GM23338 (cell line): Measurements from ENCODE around the gene C1QL1. TPM values are rescaled to one million over a fixed set of nuclear protein-coding genes. Genes with fewer than 3 reads are reported as not detected.

Source experiments
- ATAC-seq: fragments of 200-7000 bp; cut with Tn5 transposase; 3 replicates; pipeline ENCODE4 v1.9.1; 2020
- DNase-seq: peaks from one replicate; pipeline ENCODE4 v3.0.0-alpha.2; 2015; ENCODE audit warnings: low spot score
- H2AFZ ChIP-seq: fragments of 200-600 bp; sonication (generic); 2 replicates; pipeline ENCODE4 v1.8.0; 2016; ENCODE audit warnings: antibody characterized with exemption, mild to moderate bottlenecking, moderate library complexity
- H3F3A ChIP-seq: fragments of 200-600 bp; sonication (generic); replicated peaks from 2 replicates; pipeline ENCODE4 v1.8.0; 2017; ENCODE audit warnings: antibody characterized with exemption, mixed run types, low read depth
- H3K27ac ChIP-seq: fragments of 200-600 bp; sonication (generic); 2 replicates; pipeline ENCODE4 v1.6.1; 2016; ENCODE audit warnings: low read depth
- H3K27me3 ChIP-seq: fragments of 200-600 bp; sonication (generic); 2 replicates; pipeline ENCODE4 v1.8.0; 2016; ENCODE audit warnings: mild to moderate bottlenecking, mixed run types, moderate library complexity; ENCODE audit not compliant: insufficient read depth
- H3K36me3 ChIP-seq: fragments of 200-600 bp; sonication (generic); 2 replicates; pipeline ENCODE4 v1.8.0; 2016; ENCODE audit warnings: mild to moderate bottlenecking; ENCODE audit not compliant: insufficient read depth
- H3K4me1 ChIP-seq: fragments of 200-600 bp; sonication (generic); 2 replicates; pipeline ENCODE4 v1.8.0; 2016; ENCODE audit warnings: mild to moderate bottlenecking, moderate library complexity; ENCODE audit not compliant: insufficient read depth
- H3K4me2 ChIP-seq: fragments of 200-600 bp; sonication (generic); 2 replicates; pipeline ENCODE4 v1.7.1; 2017; ENCODE audit warnings: mixed run types
- H3K4me3 ChIP-seq: fragments of 200-600 bp; sonication (generic); 2 replicates; pipeline ENCODE4 v1.6.1; 2016; ENCODE audit warnings: mixed run types
- H3K79me2 ChIP-seq: fragments of 200-600 bp; sonication (generic); replicated peaks from 2 replicates; pipeline ENCODE4 v1.8.0; 2017; ENCODE audit warnings: mild to moderate bottlenecking; ENCODE audit not compliant: insufficient read depth
- H3K9me2 ChIP-seq: fragments of 200-600 bp; sonication (generic); 2 replicates; pipeline ENCODE4 v1.8.0; 2017; ENCODE audit not compliant: insufficient read depth
- H4K20me1 ChIP-seq: fragments of 200-600 bp; sonication (generic); replicated peaks from 2 replicates; pipeline ENCODE4 v1.8.0; 2017; ENCODE audit warnings: mild to moderate bottlenecking; ENCODE audit not compliant: insufficient read depth
- H3K27ac Mint-ChIP-seq: 2 replicates; pipeline ENCODE4 v1.8.0; 2020; ENCODE audit warnings: inconsistent platforms, mild to moderate bottlenecking, moderate library complexity, mixed read lengths
- H3K27me3 Mint-ChIP-seq: 3 replicates; pipeline ENCODE4 v1.8.0; 2022; ENCODE audit warnings: low read depth, mild to moderate bottlenecking, moderate library complexity, mixed read lengths, inconsistent platforms; ENCODE audit not compliant: insufficient read depth, poor library complexity
- H3K36me3 Mint-ChIP-seq: 3 replicates; pipeline ENCODE4 v1.8.0; 2021; ENCODE audit warnings: low read depth, mild to moderate bottlenecking, inconsistent platforms, moderate library complexity, mixed read lengths
- H3K4me1 Mint-ChIP-seq: 3 replicates; pipeline ENCODE4 v1.8.0; 2020; ENCODE audit warnings: mild to moderate bottlenecking, inconsistent platforms, mixed read lengths
- H3K4me3 Mint-ChIP-seq: 3 replicates; pipeline ENCODE4 v1.8.0; 2021; ENCODE audit warnings: moderate library complexity, mild to moderate bottlenecking, inconsistent platforms, mixed read lengths
- H3K9me3 Mint-ChIP-seq: 3 replicates; pipeline ENCODE4 v1.8.0; 2020; ENCODE audit warnings: moderate library complexity, mild to moderate bottlenecking, inconsistent platforms, mixed read lengths
- CREB1 ChIP-seq: fragments of 250-450 bp; sonication (Bioruptor Pico); IDR thresholded peaks from 2 replicates; pipeline ENCODE4 v1.5.0; 2020; ENCODE audit warnings: low read depth, mild to moderate bottlenecking, moderate library complexity
- EZH2 ChIP-seq: fragments of 200-600 bp; sonication (generic); IDR thresholded peaks from one replicate; pipeline ENCODE4 v1.8.0; 2017; ENCODE audit warnings: antibody characterized with exemption, mild to moderate bottlenecking, low read depth; ENCODE audit not compliant: unreplicated experiment
- EZH2phosphoT487 ChIP-seq: fragments of 200-600 bp; sonication (generic); IDR thresholded peaks from one replicate; pipeline ENCODE4 v1.8.1; 2018; ENCODE audit warnings: antibody characterized with exemption; ENCODE audit not compliant: unreplicated experiment
- JUNB ChIP-seq: IDR thresholded peaks from one replicate; pipeline ENCODE4 v1.6.1; 2016; ENCODE audit warnings: antibody characterized with exemption; ENCODE audit not compliant: unreplicated experiment
- NANOG ChIP-seq: IDR thresholded peaks from 2 replicates; pipeline ENCODE4 v1.6.1; 2016; ENCODE audit warnings: antibody characterized with exemption, borderline replicate concordance
- POLR2AphosphoS5 ChIP-seq: IDR thresholded peaks from 2 replicates; pipeline ENCODE4 v1.6.1; 2016; ENCODE audit warnings: antibody characterized with exemption, low read depth
- STAT1 ChIP-seq: IDR thresholded peaks from one replicate; pipeline ENCODE4 v1.6.1; 2016; ENCODE audit warnings: antibody characterized with exemption; ENCODE audit not compliant: unreplicated experiment
- ZNF114 ChIP-seq: fragments of 250-450 bp; sonication (Bioruptor Pico); IDR thresholded peaks from 2 replicates; pipeline ENCODE4 v1.5.0; 2020; ENCODE audit warnings: mild to moderate bottlenecking, moderate library complexity
- ZNF331 ChIP-seq: fragments of 250-450 bp; sonication (Bioruptor Pico); IDR thresholded peaks from 2 replicates; pipeline ENCODE4 v1.5.0; 2020; ENCODE audit warnings: low read depth, mild to moderate bottlenecking, moderate library complexity
- polyA plus RNA-seq: library from polyadenylated mRNA; unstranded; fragments of >200 nt; fragmentation: Nextera tagmentation; extraction: Ambion mirVana; gene quantifications from 2 replicates; pipeline ENCODE4 v1.2.1, GENCODE V29; 2016
- total RNA-seq: library from RNA; depleted of rRNA; stranded (reverse); fragments of >200 nt; shearing (Covaris generic); gene quantifications from 2 replicates; pipeline ENCODE4 v1.2.3, GENCODE V29; 2014
- TF ChIP-seq, protein P1 (sequence below): IDR thresholded peaks from one replicate; pipeline ENCODE4 v1.6.1; 2018; ENCODE audit warnings: antibody characterized with exemption; ENCODE audit not compliant: unreplicated experiment
- TF ChIP-seq, protein P2 (sequence below): fragments of 250-450 bp; sonication (Bioruptor Pico); IDR thresholded peaks from 2 replicates; pipeline ENCODE4 v1.5.0; 2020; ENCODE audit warnings: mild to moderate bottlenecking, moderate library complexity
- TF ChIP-seq, protein P3 (sequence below): IDR thresholded peaks from 2 replicates; pipeline ENCODE4 v1.6.1; 2016; ENCODE audit warnings: antibody characterized with exemption
- TF ChIP-seq, protein P4 (sequence below), 2 experiments: fragments of 200-600 bp in 1 of 2; sonication (generic) in 1 of 2; conservative IDR thresholded peaks; 2 replicates each; pipeline versions ENCODE4 v1.5.1 to v1.6.1; 2016 to 2017; ENCODE audit warnings: antibody characterized with exemption in 2 of 2, low read depth in 2 of 2, mild to moderate bottlenecking in 2 of 2, moderate library complexity in 1 of 2

C1QL1 gene
- total and polyA plus RNA-seq, 2 experiments from 2014 or later = 4.3 to 14.4 TPM

DNA sequence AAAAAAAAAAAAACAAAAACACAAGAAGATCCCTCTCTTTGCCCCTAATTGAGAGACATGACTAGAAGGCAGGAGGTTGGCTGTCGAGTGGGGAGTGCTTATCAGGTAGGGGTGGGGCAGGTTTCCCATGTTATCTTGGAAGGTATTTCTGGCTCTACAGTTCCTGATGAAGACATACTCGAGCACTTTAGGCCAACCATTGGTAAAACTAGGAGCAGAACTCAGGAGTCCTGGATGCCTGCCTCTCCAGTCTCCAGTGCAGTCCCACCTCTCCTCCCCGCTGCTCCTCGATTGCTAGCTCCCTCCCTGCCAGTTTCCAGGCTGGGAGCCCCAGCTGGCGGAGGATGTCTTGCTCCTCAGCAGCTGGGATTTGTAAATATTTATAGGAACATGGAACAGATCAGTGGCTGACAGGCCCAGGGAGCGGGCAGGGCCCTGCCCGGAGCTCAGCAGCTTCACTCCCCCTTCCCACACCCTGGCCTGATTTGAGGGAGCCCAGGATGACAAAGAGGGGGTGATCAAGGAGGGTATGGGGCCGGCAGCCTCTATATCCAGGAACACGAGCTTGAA is 11.4 kb upstream of the C1QL1 start:
- Histone ChIP-seq H3K27ac (no peak overlapping the region), H3K27me3 (peaks cover 3% of the 10 kb centered on the region; the same call in 1 of the 2 replicates), H3K36me3 (no peaks in the 10 kb centered on the region), H3K9me2 (no peaks in the 10 kb centered on the region; the same call in 1 of the 2 replicates), H3K4me3 (no peak overlapping the region), H3F3A (no peaks in the 10 kb centered on the region), H3K4me2 (no peak overlapping the region), H3K4me1 (peaks cover 7% of the 10 kb centered on the region), H2AFZ (no peak overlapping the region), H3K79me2 (no peaks in the 10 kb centered on the region), H4K20me1 (no peaks in the 10 kb centered on the region)
- no peak for ATAC-seq
- Mint-ChIP-seq H3K36me3 (no peaks in the 10 kb centered on the region), H3K27ac (no peak overlapping the region), H3K4me3 (no peak overlapping the region), H3K27me3 (peaks cover 8% of the 10 kb centered on the region), H3K4me1 (peaks cover 26% of the 10 kb centered on the region), H3K9me3 (no peaks in the 10 kb centered on the region; the same call in 1 of the 3 replicates)
- DNase-seq = no peak
- TF ChIP-seq, protein P1, sequence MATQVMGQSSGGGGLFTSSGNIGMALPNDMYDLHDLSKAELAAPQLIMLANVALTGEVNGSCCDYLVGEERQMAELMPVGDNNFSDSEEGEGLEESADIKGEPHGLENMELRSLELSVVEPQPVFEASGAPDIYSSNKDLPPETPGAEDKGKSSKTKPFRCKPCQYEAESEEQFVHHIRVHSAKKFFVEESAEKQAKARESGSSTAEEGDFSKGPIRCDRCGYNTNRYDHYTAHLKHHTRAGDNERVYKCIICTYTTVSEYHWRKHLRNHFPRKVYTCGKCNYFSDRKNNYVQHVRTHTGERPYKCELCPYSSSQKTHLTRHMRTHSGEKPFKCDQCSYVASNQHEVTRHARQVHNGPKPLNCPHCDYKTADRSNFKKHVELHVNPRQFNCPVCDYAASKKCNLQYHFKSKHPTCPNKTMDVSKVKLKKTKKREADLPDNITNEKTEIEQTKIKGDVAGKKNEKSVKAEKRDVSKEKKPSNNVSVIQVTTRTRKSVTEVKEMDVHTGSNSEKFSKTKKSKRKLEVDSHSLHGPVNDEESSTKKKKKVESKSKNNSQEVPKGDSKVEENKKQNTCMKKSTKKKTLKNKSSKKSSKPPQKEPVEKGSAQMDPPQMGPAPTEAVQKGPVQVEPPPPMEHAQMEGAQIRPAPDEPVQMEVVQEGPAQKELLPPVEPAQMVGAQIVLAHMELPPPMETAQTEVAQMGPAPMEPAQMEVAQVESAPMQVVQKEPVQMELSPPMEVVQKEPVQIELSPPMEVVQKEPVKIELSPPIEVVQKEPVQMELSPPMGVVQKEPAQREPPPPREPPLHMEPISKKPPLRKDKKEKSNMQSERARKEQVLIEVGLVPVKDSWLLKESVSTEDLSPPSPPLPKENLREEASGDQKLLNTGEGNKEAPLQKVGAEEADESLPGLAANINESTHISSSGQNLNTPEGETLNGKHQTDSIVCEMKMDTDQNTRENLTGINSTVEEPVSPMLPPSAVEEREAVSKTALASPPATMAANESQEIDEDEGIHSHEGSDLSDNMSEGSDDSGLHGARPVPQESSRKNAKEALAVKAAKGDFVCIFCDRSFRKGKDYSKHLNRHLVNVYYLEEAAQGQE = no peak
- TF ChIP-seq ZNF331 (CRISPR knock-in tag) (no peak), EZH2 (no peak), STAT1 (no peak), JUNB (no peak), EZH2phosphoT487 (no peak), ZNF114 (no peak), POLR2AphosphoS5 (no peak), NANOG (no peak), CREB1 (CRISPR knock-in tag) (no peak)
- TF ChIP-seq, protein P2, sequence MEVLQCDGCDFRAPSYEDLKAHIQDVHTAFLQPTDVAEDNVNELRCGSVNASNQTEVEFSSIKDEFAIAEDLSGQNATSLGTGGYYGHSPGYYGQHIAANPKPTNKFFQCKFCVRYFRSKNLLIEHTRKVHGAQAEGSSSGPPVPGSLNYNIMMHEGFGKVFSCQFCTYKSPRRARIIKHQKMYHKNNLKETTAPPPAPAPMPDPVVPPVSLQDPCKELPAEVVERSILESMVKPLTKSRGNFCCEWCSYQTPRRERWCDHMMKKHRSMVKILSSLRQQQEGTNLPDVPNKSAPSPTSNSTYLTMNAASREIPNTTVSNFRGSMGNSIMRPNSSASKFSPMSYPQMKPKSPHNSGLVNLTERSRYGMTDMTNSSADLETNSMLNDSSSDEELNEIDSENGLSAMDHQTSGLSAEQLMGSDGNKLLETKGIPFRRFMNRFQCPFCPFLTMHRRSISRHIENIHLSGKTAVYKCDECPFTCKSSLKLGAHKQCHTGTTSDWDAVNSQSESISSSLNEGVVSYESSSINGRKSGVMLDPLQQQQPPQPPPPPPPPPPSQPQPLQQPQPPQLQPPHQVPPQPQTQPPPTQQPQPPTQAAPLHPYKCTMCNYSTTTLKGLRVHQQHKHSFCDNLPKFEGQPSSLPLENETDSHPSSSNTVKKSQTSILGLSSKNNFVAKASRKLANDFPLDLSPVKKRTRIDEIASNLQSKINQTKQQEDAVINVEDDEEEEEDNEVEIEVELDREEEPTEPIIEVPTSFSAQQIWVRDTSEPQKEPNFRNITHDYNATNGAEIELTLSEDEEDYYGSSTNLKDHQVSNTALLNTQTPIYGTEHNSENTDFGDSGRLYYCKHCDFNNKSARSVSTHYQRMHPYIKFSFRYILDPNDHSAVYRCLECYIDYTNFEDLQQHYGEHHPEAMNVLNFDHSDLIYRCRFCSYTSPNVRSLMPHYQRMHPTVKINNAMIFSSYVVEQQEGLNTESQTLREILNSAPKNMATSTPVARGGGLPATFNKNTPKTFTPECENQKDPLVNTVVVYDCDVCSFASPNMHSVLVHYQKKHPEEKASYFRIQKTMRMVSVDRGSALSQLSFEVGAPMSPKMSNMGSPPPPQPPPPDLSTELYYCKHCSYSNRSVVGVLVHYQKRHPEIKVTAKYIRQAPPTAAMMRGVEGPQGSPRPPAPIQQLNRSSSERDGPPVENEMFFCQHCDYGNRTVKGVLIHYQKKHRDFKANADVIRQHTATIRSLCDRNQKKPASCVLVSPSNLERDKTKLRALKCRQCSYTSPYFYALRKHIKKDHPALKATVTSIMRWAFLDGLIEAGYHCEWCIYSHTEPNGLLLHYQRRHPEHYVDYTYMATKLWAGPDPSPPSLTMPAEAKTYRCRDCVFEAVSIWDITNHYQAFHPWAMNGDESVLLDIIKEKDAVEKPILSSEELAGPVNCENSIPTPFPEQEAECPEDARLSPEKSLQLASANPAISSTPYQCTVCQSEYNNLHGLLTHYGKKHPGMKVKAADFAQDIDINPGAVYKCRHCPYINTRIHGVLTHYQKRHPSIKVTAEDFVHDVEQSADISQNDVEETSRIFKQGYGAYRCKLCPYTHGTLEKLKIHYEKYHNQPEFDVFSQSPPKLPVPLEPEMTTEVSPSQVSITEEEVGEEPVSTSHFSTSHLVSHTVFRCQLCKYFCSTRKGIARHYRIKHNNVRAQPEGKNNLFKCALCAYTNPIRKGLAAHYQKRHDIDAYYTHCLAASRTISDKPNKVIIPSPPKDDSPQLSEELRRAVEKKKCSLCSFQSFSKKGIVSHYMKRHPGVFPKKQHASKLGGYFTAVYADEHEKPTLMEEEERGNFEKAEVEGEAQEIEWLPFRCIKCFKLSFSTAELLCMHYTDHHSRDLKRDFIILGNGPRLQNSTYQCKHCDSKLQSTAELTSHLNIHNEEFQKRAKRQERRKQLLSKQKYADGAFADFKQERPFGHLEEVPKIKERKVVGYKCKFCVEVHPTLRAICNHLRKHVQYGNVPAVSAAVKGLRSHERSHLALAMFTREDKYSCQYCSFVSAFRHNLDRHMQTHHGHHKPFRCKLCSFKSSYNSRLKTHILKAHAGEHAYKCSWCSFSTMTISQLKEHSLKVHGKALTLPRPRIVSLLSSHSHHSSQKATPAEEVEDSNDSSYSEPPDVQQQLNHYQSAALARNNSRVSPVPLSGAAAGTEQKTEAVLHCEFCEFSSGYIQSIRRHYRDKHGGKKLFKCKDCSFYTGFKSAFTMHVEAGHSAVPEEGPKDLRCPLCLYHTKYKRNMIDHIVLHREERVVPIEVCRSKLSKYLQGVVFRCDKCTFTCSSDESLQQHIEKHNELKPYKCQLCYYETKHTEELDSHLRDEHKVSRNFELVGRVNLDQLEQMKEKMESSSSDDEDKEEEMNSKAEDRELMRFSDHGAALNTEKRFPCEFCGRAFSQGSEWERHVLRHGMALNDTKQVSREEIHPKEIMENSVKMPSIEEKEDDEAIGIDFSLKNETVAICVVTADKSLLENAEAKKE (CRISPR knock-in tag) = no peak
- TF ChIP-seq, protein P3, sequence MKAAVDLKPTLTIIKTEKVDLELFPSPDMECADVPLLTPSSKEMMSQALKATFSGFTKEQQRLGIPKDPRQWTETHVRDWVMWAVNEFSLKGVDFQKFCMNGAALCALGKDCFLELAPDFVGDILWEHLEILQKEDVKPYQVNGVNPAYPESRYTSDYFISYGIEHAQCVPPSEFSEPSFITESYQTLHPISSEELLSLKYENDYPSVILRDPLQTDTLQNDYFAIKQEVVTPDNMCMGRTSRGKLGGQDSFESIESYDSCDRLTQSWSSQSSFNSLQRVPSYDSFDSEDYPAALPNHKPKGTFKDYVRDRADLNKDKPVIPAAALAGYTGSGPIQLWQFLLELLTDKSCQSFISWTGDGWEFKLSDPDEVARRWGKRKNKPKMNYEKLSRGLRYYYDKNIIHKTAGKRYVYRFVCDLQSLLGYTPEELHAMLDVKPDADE = no peak
- TF ChIP-seq, protein P4, sequence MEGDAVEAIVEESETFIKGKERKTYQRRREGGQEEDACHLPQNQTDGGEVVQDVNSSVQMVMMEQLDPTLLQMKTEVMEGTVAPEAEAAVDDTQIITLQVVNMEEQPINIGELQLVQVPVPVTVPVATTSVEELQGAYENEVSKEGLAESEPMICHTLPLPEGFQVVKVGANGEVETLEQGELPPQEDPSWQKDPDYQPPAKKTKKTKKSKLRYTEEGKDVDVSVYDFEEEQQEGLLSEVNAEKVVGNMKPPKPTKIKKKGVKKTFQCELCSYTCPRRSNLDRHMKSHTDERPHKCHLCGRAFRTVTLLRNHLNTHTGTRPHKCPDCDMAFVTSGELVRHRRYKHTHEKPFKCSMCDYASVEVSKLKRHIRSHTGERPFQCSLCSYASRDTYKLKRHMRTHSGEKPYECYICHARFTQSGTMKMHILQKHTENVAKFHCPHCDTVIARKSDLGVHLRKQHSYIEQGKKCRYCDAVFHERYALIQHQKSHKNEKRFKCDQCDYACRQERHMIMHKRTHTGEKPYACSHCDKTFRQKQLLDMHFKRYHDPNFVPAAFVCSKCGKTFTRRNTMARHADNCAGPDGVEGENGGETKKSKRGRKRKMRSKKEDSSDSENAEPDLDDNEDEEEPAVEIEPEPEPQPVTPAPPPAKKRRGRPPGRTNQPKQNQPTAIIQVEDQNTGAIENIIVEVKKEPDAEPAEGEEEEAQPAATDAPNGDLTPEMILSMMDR (conservative IDR thresholded peaks at IDR 0.05; ENCODE audit: low read depth in 2 of 2) = no peak
